Measurements from ENCODE around the gene BAG3.

BAG3 gene

GRCh38 chr10:119667562-119668328 lies 16.6 kb downstream of the BAG3 start:
- no peak for DNase-seq (ENCODE audit: low read depth)

- no peak for DNase-seq (ENCODE audit: low read depth)
Measured at GRCh38 chr10:119668461-119668860, 17.3 kb downstream of the BAG3 start.

- DNase-seq (ENCODE audit: low read depth) = no peak
Measured at GRCh38 chr10:119669331-119669730, 18.2 kb downstream of the BAG3 start.

- DNase-seq (ENCODE audit: low read depth) = no peak
Measured at GRCh38 chr10:119669975-119670640, 18.9 kb downstream of the BAG3 start.

- no peak for DNase-seq (ENCODE audit: low read depth)
Measured at GRCh38 chr10:119670717-119671116, 19.5 kb downstream of the BAG3 start.

- no peak for DNase-seq (ENCODE audit: low read depth)
Measured at GRCh38 chr10:119671381-119671780, 20.2 kb downstream of the BAG3 start.

- no peak for DNase-seq (ENCODE audit: low read depth)
Measured at GRCh38 chr10:119672291-119672690, 21.1 kb downstream of the BAG3 start.

- no peak for DNase-seq (ENCODE audit: low read depth)
Measured at GRCh38 chr10:119673271-119673670, 22.1 kb downstream of the BAG3 start.

GRCh38 chr10:119675483-119676170 lies 24.4 kb downstream of the BAG3 start:
- DNase-seq (ENCODE audit: low read depth) = no peak

- no peak for DNase-seq (ENCODE audit: low read depth)
Measured at GRCh38 chr10:119677126-119677525, 25.9 kb downstream of the BAG3 start.

- no peak for DNase-seq (ENCODE audit: low read depth)
Measured at GRCh38 chr10:119677904-119678755, 26.9 kb downstream of the BAG3 start.

GRCh38 chr10:119679480-119679829 lies 28.3 kb downstream of the BAG3 start:
- DNase-seq (ENCODE audit: low read depth) = no peak

- no peak for DNase-seq (ENCODE audit: low read depth)
Measured at GRCh38 chr10:119680050-119680449, 28.9 kb downstream of the BAG3 start.

- no peak for DNase-seq (ENCODE audit: low read depth)
Measured at GRCh38 chr10:119680650-119681081, 29.5 kb downstream of the BAG3 start.

GRCh38 chr10:119686465-119687191 lies 35.4 kb downstream of the BAG3 start:
- DNase-seq (ENCODE audit: low read depth) = peak; percentile 69

GRCh38 chr10:119687192-119688032 lies 36.2 kb downstream of the BAG3 start:
- no peak for DNase-seq (ENCODE audit: low read depth)

GRCh38 chr10:119688033-119688508 lies 36.9 kb downstream of the BAG3 start:
- DNase-seq (ENCODE audit: low read depth) = no peak

GRCh38 chr10:119689016-119689580 lies 37.9 kb downstream of the BAG3 start:
- no peak for DNase-seq (ENCODE audit: low read depth)

- DNase-seq (ENCODE audit: low read depth) = no peak
Measured at GRCh38 chr10:119691726-119692125, 40.5 kb downstream of the BAG3 start.
